SK-N-SH (cell line): ENCODE data around the gene RPS6KA1. TPM values are rescaled to one million over a fixed set of nuclear protein-coding genes. Genes with fewer than 3 reads are reported as not detected.
"Not testable (repeated sequence)": the region's sequence is repeated elsewhere in the genome, so short reads cannot be mapped to it uniquely, and the experiment has no call there.

Experiments
- CTCF ChIA-PET: fragments of 300-600, 350-600 bp; formaldehyde crosslinking; extraction: SDS; loops from one replicate; lab custom pipeline; 2021; lab: Yijun Ruan, JAX
- POLR2A ChIA-PET: fragments of 350-600 bp; sonication (Branson Sonifier 250); formaldehyde crosslinking; extraction: SDS; loops from one replicate; lab custom pipeline; 2020; ENCODE audit warnings: antibody characterized with exemption, inconsistent platforms; lab: Yijun Ruan, JAX
- DNase-seq: peaks from one replicate; pipeline ENCODE4 v3.0.0; 2012
- H2AFZ ChIP-seq: fragments of 200-600 bp; sonication (generic); 2 replicates; pipeline ENCODE4 v1.8.1; 2016; ENCODE audit warnings: antibody characterized with exemption, mild to moderate bottlenecking, low read depth
- H3F3A ChIP-seq: fragments of 200-600 bp; sonication (generic); replicated peaks from 2 replicates; pipeline ENCODE3; 2016; ENCODE audit warnings: antibody characterized with exemption, mild to moderate bottlenecking; ENCODE audit not compliant: insufficient read depth
- H3K27ac ChIP-seq, 2 experiments: fragments of 200-500 bp in 1 of 2; fragments of 200-600 bp in 1 of 2; sonication (Bioruptor generic) in 1 of 2; sonication (generic), shearing (Covaris generic) in 1 of 2; 2 replicates each; pipeline versions ENCODE4 v1.5.1 to v1.6.1; 2014 to 2016; ENCODE audit warnings: low read depth in 2 of 2, inconsistent platforms in 1 of 2, low read length in 1 of 2, mild to moderate bottlenecking in 1 of 2, mixed read lengths in 1 of 2
- H3K27me3 ChIP-seq: fragments of 200-600 bp; sonication (generic), shearing (Covaris generic); 2 replicates; pipeline ENCODE4 v1.6.1; 2016; ENCODE audit warnings: mixed run types; ENCODE audit not compliant: insufficient read depth
- H3K36me3 ChIP-seq, 2 experiments: fragments of 200-500 bp in 1 of 2; fragments of 200-600 bp in 1 of 2; sonication (Bioruptor generic) in 1 of 2; sonication (generic) in 1 of 2; replicated peaks in 1 of 2; 2 replicates each; pipeline versions ENCODE3 to v1.5.1; 2014 to 2016; ENCODE audit warnings: low read length in 1 of 2, mild to moderate bottlenecking in 1 of 2; ENCODE audit not compliant: insufficient read depth in 2 of 2, control insufficient read depth in 1 of 2
- H3K4me1 ChIP-seq, 2 experiments: fragments of 200-500 bp in 1 of 2; fragments of 200-600 bp in 1 of 2; sonication (Bioruptor generic) in 1 of 2; sonication (generic), shearing (Covaris generic) in 1 of 2; 2 replicates each; pipeline versions ENCODE4 v1.5.1 to v1.6.1; 2014 to 2016; ENCODE audit warnings: low read depth in 1 of 2, low read length in 1 of 2, mixed run types in 1 of 2; ENCODE audit not compliant: insufficient read depth in 2 of 2, control insufficient read depth in 1 of 2
- H3K4me2 ChIP-seq: fragments of 200-600 bp; sonication (generic), shearing (Covaris generic); 2 replicates; pipeline ENCODE4 v1.6.1; 2017; ENCODE audit warnings: mixed run types
- H3K4me3 ChIP-seq, 2 experiments: fragments of 200-500 bp in 1 of 2; fragments of 200-600 bp in 1 of 2; sonication (Bioruptor generic) in 1 of 2; sonication (generic), shearing (Covaris generic) in 1 of 2; 2 replicates each; pipeline versions ENCODE4 v1.5.1 to v1.8.1; 2014 to 2016; ENCODE audit warnings: low read depth in 2 of 2, inconsistent platforms in 1 of 2, low read length in 1 of 2, mild to moderate bottlenecking in 1 of 2, mixed read lengths in 1 of 2, moderate library complexity in 1 of 2
- H3K79me2 ChIP-seq: fragments of 200-600 bp; sonication (generic); 2 replicates; pipeline ENCODE4 v1.8.1; 2017; ENCODE audit warnings: mild to moderate bottlenecking; ENCODE audit not compliant: insufficient read depth
- H3K9ac ChIP-seq: fragments of 200-600 bp; sonication (generic); 2 replicates; pipeline ENCODE4 v1.6.1; 2017; ENCODE audit warnings: mixed run types
- H3K9me2 ChIP-seq: fragments of 200-600 bp; sonication (generic); 2 replicates; pipeline ENCODE4 v1.6.1; 2017; ENCODE audit warnings: mixed run types
- H3K9me3 ChIP-seq: fragments of 200-600 bp; sonication (generic); 2 replicates; pipeline ENCODE4 v1.6.1; 2017; ENCODE audit warnings: mixed run types, mild to moderate bottlenecking, moderate library complexity
- H4K20me1 ChIP-seq: fragments of 200-600 bp; sonication (generic); 2 replicates; pipeline ENCODE4 v1.6.1; 2017; ENCODE audit warnings: mild to moderate bottlenecking, mixed run types; ENCODE audit not compliant: insufficient read depth
- EZH2phosphoT487 ChIP-seq: fragments of 200-600 bp; sonication (generic); IDR thresholded peaks from 2 replicates; pipeline ENCODE4 v1.6.1; 2017; ENCODE audit warnings: low read depth, mixed run types, mild to moderate bottlenecking, antibody characterized with exemption, moderate library complexity, borderline replicate concordance
- FOXJ3 ChIP-seq: sonication (generic); formaldehyde crosslinking; IDR thresholded peaks from 2 replicates; pipeline ENCODE4 v1.5.1; 2020; ENCODE audit warnings: mild to moderate bottlenecking, missing genetic modification reagents
- FOXM1 ChIP-seq: IDR thresholded peaks from 2 replicates; pipeline ENCODE4 v1.4.0; 2012; ENCODE audit warnings: low read depth, mild to moderate bottlenecking
- MXI1 ChIP-seq: IDR thresholded peaks from 2 replicates; pipeline ENCODE4 v1.6.1; 2012; ENCODE audit warnings: mild to moderate bottlenecking, low read depth, low read length, improper control_type of control experiment
- NFIC ChIP-seq: IDR thresholded peaks from 2 replicates; pipeline ENCODE4 v1.4.0; 2012; ENCODE audit warnings: borderline replicate concordance
- SIN3A ChIP-seq: IDR thresholded peaks from 2 replicates; pipeline ENCODE4 v1.6.1; 2012; ENCODE audit warnings: low read depth, mild to moderate bottlenecking, low read length, moderate library complexity, borderline replicate concordance
- SMC3 ChIP-seq: IDR thresholded peaks from 2 replicates; pipeline ENCODE4 v1.6.1; 2012; ENCODE audit warnings: low read depth, low read length, improper control_type of control experiment
- TAF1 ChIP-seq: IDR thresholded peaks from 2 replicates; pipeline ENCODE4 v1.6.1; 2012; ENCODE audit warnings: low read depth, mild to moderate bottlenecking, low read length, moderate library complexity, borderline replicate concordance
- YY1 ChIP-seq: IDR thresholded peaks from 2 replicates; pipeline ENCODE4 v1.4.0; 2012; ENCODE audit warnings: low read depth, mild to moderate bottlenecking
- WGBS: methylation state at CpG from one replicate; pipeline ENCODE4 v1.1.6; 2017; ENCODE audit warnings: low lambda C conversion rate; 5-methylcytosine and 5-hydroxymethylcytosine counted together
- polyA plus RNA-seq, 3 experiments: library from polyadenylated mRNA; depleted of rRNA; stranded (reverse); fragments of >200 nt; gene quantifications; 2 replicates each; pipeline ENCODE4 v1.2.3, GENCODE V29; 2012
- TF ChIP-seq, protein P1 (sequence below): IDR thresholded peaks from 2 replicates; pipeline ENCODE4 v1.4.0; 2012; ENCODE audit warnings: low read depth, borderline replicate concordance
- TF ChIP-seq, protein P2 (sequence below): fragments of 150-350 bp; IDR thresholded peaks from 2 replicates; pipeline ENCODE4 v1.6.1; 2017; ENCODE audit warnings: antibody characterized with exemption, low read length, low read depth, borderline replicate concordance
- TF ChIP-seq, protein P3 (sequence below): IDR thresholded peaks from 2 replicates; pipeline ENCODE4 v1.4.0; 2012; ENCODE audit warnings: low read depth, borderline replicate concordance
- TF ChIP-seq, protein P4 (sequence below): IDR thresholded peaks from 2 replicates; pipeline ENCODE4 v1.6.1; 2012; ENCODE audit warnings: mild to moderate bottlenecking, low read depth, low read length, moderate library complexity

The RPS6KA1 gene
- polyA plus RNA-seq, 1 of the 3 experiments (the other 2 are of a cell fraction), result 9.7 TPM

DNA sequence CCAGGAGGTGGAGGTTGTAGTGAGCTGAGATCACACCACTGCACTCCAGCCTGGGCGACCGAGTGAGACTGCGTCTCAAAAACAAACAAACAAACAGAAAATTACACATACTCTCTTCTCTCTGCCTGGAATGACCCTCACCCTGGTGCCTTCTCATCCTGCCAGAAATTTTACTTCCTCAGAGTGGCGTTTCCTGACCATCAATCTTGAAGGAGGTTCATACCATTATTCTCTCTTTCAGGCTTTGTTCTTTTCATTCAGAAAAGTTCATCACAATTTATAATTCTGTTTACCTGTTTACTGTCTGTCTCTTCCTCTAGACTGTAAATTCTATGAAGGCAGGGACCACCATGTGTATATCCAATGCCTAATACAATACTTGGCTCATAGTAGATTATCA is 79.3 kb downstream of the RPS6KA1 start:
- no peak for DNase-seq
- H4K20me1 ChIP-seq, result no peaks in the 10 kb centered on the region
- no peaks in the 10 kb centered on the region for H3K9me3 ChIP-seq
- no peaks in the 10 kb centered on the region for H3K27me3 ChIP-seq
- WGBS, result 92% methylated on average over 4 of the region's 4 CpGs
- H3K79me2 ChIP-seq, result no peaks in the 10 kb centered on the region
- no peak for TF ChIP-seq SIN3A
- TF ChIP-seq, protein P1, sequence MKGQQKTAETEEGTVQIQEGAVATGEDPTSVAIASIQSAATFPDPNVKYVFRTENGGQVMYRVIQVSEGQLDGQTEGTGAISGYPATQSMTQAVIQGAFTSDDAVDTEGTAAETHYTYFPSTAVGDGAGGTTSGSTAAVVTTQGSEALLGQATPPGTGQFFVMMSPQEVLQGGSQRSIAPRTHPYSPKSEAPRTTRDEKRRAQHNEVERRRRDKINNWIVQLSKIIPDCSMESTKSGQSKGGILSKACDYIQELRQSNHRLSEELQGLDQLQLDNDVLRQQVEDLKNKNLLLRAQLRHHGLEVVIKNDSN, result no peak
- no peak overlapping the region for H2AFZ ChIP-seq
- no peak overlapping the region for H3K27ac ChIP-seq
- no peak overlapping the region for H3K4me3 ChIP-seq
- ChIA-PET CTCF (interaction anchor here (1.6 kb wide), 1 partner anchor 109 kb away, joined by 4 read pairs; no protein-coding TSS in a partner anchor), POLR2A (no interaction called here)
- H3K36me3 ChIP-seq, result no peaks in the 10 kb centered on the region
- no peaks in the 10 kb centered on the region for H3F3A ChIP-seq
- no peak overlapping the region for H3K4me2 ChIP-seq
- no peak overlapping the region for H3K9ac ChIP-seq
- H3K9me2 ChIP-seq, result no peaks in the 10 kb centered on the region
- no peaks in the 10 kb centered on the region for H3K4me1 ChIP-seq

DNA sequence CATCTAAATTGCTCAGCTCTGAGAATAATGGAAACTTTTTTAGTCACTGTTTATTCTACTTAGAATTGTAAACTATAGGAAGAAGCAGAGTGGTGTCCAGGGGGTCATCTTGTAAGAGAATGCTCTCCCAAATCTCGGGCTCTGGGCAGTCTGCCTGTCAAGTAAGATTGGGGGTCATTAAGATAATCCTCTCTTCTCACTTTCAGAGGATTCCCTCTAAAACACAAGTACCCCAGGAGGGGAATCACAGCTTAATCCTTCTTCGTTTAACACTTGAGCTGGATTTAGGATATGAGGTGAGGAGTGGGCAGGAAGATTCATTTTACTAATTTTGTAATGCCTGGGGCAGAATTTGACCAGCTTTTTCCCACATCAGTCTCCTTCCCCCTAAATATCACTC is 81.2 kb downstream of the RPS6KA1 start:
- Histone ChIP-seq H3K9me3 (no peaks in the 10 kb centered on the region), H3K79me2 (no peaks in the 10 kb centered on the region), H3K9me2 (no peaks in the 10 kb centered on the region), H3K4me3 (no peak overlapping the region), H3K27me3 (no peaks in the 10 kb centered on the region), H3K4me1 (no peaks in the 10 kb centered on the region), H3K9ac (no peak overlapping the region), H4K20me1 (no peaks in the 10 kb centered on the region), H3K36me3 (no peaks in the 10 kb centered on the region), H3K4me2 (no peak overlapping the region), H3K27ac (no peak overlapping the region), H3F3A (no peaks in the 10 kb centered on the region), H2AFZ (no peak overlapping the region)
- ChIA-PET POLR2A (no interaction called here), CTCF (interaction anchor here (1.4 to 1.6 kb wide), 2 partner anchors 8 to 111 kb away, joined by 4 to 12 read pairs; no protein-coding TSS in a partner anchor)
- WGBS, result 17% methylated on average over 2 of the region's 2 CpGs
- no peak for DNase-seq
- TF ChIP-seq MXI1, result no peak
- TF ChIP-seq, protein P2, sequence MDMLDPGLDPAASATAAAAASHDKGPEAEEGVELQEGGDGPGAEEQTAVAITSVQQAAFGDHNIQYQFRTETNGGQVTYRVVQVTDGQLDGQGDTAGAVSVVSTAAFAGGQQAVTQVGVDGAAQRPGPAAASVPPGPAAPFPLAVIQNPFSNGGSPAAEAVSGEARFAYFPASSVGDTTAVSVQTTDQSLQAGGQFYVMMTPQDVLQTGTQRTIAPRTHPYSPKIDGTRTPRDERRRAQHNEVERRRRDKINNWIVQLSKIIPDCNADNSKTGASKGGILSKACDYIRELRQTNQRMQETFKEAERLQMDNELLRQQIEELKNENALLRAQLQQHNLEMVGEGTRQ, result no peak
- no peak for TF ChIP-seq NFIC
- TF ChIP-seq EZH2phosphoT487, result no peak
- no peak for TF ChIP-seq TAF1
- TF ChIP-seq YY1, result no peak
- no peak for TF ChIP-seq SMC3
- TF ChIP-seq SIN3A, result no peak
- no peak for TF ChIP-seq FOXM1
- TF ChIP-seq FOXJ3 (CRISPR knock-in tag), result no peak
- TF ChIP-seq, protein P3, sequence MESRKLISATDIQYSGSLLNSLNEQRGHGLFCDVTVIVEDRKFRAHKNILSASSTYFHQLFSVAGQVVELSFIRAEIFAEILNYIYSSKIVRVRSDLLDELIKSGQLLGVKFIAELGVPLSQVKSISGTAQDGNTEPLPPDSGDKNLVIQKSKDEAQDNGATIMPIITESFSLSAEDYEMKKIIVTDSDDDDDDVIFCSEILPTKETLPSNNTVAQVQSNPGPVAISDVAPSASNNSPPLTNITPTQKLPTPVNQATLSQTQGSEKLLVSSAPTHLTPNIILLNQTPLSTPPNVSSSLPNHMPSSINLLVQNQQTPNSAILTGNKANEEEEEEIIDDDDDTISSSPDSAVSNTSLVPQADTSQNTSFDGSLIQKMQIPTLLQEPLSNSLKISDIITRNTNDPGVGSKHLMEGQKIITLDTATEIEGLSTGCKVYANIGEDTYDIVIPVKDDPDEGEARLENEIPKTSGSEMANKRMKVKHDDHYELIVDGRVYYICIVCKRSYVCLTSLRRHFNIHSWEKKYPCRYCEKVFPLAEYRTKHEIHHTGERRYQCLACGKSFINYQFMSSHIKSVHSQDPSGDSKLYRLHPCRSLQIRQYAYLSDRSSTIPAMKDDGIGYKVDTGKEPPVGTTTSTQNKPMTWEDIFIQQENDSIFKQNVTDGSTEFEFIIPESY, result no peak
- TF ChIP-seq, protein P4, sequence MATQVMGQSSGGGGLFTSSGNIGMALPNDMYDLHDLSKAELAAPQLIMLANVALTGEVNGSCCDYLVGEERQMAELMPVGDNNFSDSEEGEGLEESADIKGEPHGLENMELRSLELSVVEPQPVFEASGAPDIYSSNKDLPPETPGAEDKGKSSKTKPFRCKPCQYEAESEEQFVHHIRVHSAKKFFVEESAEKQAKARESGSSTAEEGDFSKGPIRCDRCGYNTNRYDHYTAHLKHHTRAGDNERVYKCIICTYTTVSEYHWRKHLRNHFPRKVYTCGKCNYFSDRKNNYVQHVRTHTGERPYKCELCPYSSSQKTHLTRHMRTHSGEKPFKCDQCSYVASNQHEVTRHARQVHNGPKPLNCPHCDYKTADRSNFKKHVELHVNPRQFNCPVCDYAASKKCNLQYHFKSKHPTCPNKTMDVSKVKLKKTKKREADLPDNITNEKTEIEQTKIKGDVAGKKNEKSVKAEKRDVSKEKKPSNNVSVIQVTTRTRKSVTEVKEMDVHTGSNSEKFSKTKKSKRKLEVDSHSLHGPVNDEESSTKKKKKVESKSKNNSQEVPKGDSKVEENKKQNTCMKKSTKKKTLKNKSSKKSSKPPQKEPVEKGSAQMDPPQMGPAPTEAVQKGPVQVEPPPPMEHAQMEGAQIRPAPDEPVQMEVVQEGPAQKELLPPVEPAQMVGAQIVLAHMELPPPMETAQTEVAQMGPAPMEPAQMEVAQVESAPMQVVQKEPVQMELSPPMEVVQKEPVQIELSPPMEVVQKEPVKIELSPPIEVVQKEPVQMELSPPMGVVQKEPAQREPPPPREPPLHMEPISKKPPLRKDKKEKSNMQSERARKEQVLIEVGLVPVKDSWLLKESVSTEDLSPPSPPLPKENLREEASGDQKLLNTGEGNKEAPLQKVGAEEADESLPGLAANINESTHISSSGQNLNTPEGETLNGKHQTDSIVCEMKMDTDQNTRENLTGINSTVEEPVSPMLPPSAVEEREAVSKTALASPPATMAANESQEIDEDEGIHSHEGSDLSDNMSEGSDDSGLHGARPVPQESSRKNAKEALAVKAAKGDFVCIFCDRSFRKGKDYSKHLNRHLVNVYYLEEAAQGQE, result no peak

DNA sequence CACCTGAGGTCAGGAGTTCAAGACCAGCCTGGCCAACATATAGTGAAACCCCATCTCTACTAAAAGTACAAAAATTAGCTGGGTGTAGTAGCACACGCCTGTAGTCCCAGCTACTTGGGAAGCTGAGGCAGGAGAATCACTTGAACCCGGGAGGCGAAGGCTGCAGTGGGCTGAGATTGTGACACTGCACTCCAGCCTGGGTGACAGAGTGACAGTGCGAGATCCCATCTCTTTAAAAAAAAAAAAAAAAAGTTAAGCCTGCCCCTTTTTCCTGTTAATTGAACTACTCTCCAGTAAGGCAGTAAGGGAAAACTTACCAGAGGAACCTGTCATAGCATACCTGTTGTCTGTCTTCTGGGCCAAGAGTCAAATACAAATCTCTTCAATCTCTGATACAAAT is 83.1 kb downstream of the RPS6KA1 start:
- H3K4me2 ChIP-seq, POLR2A ChIA-PET, H3K4me3 ChIP-seq, H3K36me3 ChIP-seq, H2AFZ ChIP-seq, H3K4me1 ChIP-seq, H3F3A ChIP-seq, DNase-seq, H3K27ac ChIP-seq, H3K79me2 ChIP-seq, H3K9ac ChIP-seq, H4K20me1 ChIP-seq, H3K9me3 ChIP-seq, H3K9me2 ChIP-seq, H3K27me3 ChIP-seq: not testable (repeated sequence)
- CTCF ChIA-PET, result interaction anchor here (1.1 to 1.4 kb wide), 2 partner anchors 18 to 65 kb away, joined by 3 to 5 read pairs; no protein-coding TSS in a partner anchor
- 94% methylated on average over 4 of the region's 4 CpGs for WGBS
